K562 (cell line): Measurements from ENCODE around the gene FBXL22. TPM values are rescaled to one million over a fixed set of nuclear protein-coding genes. Genes with fewer than 3 reads are reported as not detected.

Experiments used
- BRCA1 ChIP-seq, 2 experiments: fragments of 450-650 bp in 1 of 2; sonication (generic) in 1 of 2; formaldehyde crosslinking in 1 of 2; IDR thresholded peaks; 2 replicates each; pipeline versions ENCODE4 v1.5.0 to v1.6.1; 2017 to 2020; ENCODE audit warnings: mild to moderate bottlenecking in 1 of 2, missing genetic modification reagents in 1 of 2
- CREB1 ChIP-seq, 2 experiments: sonication (generic) in 1 of 2; formaldehyde crosslinking in 1 of 2; IDR thresholded peaks; 2 replicates each; pipeline versions ENCODE4 v1.6.1 to v1.8.0; 2012 to 2022; ENCODE audit warnings: inconsistent platforms in 1 of 2, mild to moderate bottlenecking in 1 of 2, missing genetic modification reagents in 1 of 2, moderate library complexity in 1 of 2
- KDM2B ChIP-seq: fragments of 250-450 bp; sonication (Bioruptor Pico); IDR thresholded peaks from 2 replicates; pipeline ENCODE4 v1.8.0; 2021; ENCODE audit warnings: mild to moderate bottlenecking, moderate library complexity
- MEF2A ChIP-seq: IDR thresholded peaks from 2 replicates; pipeline ENCODE4 v1.6.1; 2011; ENCODE audit warnings: low read depth, mild to moderate bottlenecking, low read length, moderate library complexity; ENCODE audit not compliant: control insufficient read depth
- TEAD4 ChIP-seq, 2 experiments: sonication (generic) in 1 of 2; formaldehyde crosslinking in 1 of 2; IDR thresholded peaks; 2 replicates each; pipeline versions ENCODE4 v1.6.1 to v1.8.0; 2012 to 2022; ENCODE audit warnings: borderline replicate concordance in 1 of 2, inconsistent platforms in 1 of 2, low read length in 1 of 2, mild to moderate bottlenecking in 1 of 2, missing genetic modification reagents in 1 of 2
- ZSCAN32 ChIP-seq: fragments of 450-650 bp; formaldehyde crosslinking; IDR thresholded peaks from 2 replicates; pipeline ENCODE4 v1.4.0; 2020; ENCODE audit warnings: mild to moderate bottlenecking, moderate library complexity
- polyA plus RNA-seq, 8 experiments: library from polyadenylated mRNA; depleted of rRNA in 4 of 8; stranded (reverse) in 5 of 8; unstranded in 3 of 8; fragments of >200 nt; fragmentation: Nextera tagmentation in 2 of 8; fragmentation: Illumina TruSeq in 1 of 8; extraction: Ambion mirVana in 2 of 8; extraction: Trizol in 1 of 8; gene quantifications; 2 replicates each; pipeline versions ENCODE4 v1.2.1 to v1.2.3, GENCODE V29; 2011 to 2014; ENCODE audit warnings: inconsistent platforms in 1 of 8, missing spikeins in 1 of 8
- total RNA-seq, 7 experiments: library from RNA; depleted of rRNA in 6 of 7; stranded (reverse); fragments of >200 nt in 6 of 7; fragmentation: Illumina TruSeq in 2 of 7; extraction: Trizol in 2 of 7; gene quantifications; 2 replicates each; pipeline versions ENCODE4 v1.2.1 to v1.2.3, GENCODE V29; 2011 to 2021; ENCODE audit warnings: low replicate concordance in 1 of 7
- TF ChIP-seq, protein P1 (sequence below): sonication (generic); formaldehyde crosslinking; IDR thresholded peaks from 2 replicates; pipeline ENCODE4 v1.8.0; 2023; ENCODE audit warnings: mild to moderate bottlenecking, missing genetic modification reagents

Gene FBXL22
- total and polyA plus RNA-seq, 9 of the 15 experiments (the other 6 are each of a cell fraction or from before 2014, with no cell fraction given): not detected

DNA sequence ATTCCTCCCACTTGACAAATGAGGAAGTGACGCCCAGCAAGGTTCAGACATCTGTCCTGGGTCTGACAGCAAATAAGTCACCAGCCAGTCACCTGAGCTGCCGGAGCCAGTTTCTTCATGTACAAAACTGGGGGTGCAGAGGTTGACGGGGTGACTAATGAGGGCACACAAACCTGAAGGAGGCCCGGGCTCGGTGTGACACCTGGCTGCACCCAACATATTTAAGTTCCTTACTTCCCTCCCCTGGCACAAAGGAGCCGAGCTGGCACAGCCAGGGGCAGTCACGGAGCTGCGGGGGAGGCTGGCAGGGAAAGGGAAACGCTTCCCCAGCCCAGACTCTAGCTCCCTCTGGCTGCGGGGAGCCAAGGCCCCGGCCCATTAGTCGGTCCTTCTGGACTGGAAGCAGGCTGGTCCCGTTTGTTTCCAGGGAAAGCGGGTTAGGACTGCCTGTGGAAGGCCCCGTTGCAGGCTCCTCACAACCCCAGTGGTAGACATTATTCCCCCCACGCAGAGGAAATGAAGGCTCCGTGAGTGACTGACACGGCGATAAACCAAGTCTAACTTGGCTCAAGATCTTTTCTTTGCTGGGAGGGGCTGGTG, 2.3 kb downstream of the FBXL22 start (continued):
- no peak for TF ChIP-seq MEF2A
- TF ChIP-seq ZSCAN32: no peak
- TF ChIP-seq, protein P1, sequence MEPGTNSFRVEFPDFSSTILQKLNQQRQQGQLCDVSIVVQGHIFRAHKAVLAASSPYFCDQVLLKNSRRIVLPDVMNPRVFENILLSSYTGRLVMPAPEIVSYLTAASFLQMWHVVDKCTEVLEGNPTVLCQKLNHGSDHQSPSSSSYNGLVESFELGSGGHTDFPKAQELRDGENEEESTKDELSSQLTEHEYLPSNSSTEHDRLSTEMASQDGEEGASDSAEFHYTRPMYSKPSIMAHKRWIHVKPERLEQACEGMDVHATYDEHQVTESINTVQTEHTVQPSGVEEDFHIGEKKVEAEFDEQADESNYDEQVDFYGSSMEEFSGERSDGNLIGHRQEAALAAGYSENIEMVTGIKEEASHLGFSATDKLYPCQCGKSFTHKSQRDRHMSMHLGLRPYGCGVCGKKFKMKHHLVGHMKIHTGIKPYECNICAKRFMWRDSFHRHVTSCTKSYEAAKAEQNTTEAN (CRISPR knock-in tag): no peak
- TF ChIP-seq KDM2B (CRISPR knock-in tag): no peak
- TF ChIP-seq TEAD4 (IDR thresholded peaks at IDR 0.05; ENCODE audit: low read length): 0 out of 2 replicates have a peak, but pooled peaks have one; percentile 27
- TF ChIP-seq TEAD4 (CRISPR knock-in tag; IDR thresholded peaks at IDR 0.05; ENCODE audit: borderline replicate concordance): no peak
- TF ChIP-seq BRCA1 (IDR thresholded peaks at IDR 0.05): no peak
- TF ChIP-seq BRCA1 (CRISPR knock-in tag; IDR thresholded peaks at IDR 0.05): no peak
- no peak for TF ChIP-seq CREB1 (IDR thresholded peaks at IDR 0.05)
- TF ChIP-seq CREB1 (CRISPR knock-in tag; IDR thresholded peaks at IDR 0.05): no peak
